Measurements from ENCODE around the gene KIF2C. TPM values are rescaled to one million over a fixed set of nuclear protein-coding genes. Genes with fewer than 3 reads are reported as not detected.

The KIF2C gene
- total RNA-seq, 1 donor from 2014 or later, result 74.9 TPM

DNA sequence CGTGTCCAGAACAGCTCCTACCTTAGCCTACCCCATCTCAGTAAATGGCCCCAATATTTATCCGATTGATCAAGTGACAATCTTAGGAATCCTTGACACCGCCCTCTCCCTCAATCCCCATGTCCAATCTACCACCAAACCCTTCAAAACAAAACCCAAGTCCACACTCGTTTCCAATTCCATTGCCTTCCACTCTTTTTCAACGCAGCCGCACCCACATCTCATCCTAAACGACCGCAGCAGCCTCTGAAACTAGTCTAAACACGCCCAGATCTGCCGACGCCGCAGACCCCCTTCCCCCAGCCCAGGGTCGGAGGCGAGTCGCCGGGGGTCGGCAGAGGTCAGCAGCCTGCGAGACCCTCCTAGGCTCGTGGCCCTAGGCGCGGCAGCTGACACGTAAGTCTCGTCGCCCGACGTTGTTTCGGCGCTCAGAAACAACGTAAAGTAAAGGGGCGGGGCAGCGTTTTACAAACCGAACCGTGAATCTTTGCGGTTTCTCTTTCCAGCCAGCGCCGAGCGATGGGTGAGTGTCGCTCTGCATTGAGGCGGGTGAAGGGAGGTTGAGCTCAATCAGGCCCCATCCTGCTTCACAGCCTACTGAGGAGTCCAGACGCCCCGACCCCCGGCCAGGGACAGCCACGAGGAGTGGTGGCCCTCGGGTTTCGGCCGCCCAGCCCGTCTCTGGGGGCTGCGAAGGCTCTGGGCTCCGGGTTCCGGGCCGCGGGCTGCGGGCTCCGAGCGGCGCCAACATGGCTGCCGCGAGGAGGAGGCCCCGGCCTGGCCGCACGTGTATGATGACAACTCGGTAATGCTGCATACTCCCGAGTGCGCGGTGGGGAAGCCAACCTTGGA is 35.7 kb downstream of the KIF2C start, which contains the start of gene RPS8:
Gene RPS8 (plus strand): TSS at position 463 of the 852 bp plus-strand sequence. CDS start 57 bp downstream, at position 520.
- intact Hi-C loops (cut with micrococcal nuclease), result loop anchor here (1.0 to 5.0 kb wide), 10 partner anchors 11 to 716 kb away; partner anchors contain the start of genes ARMH1, EIF2B3, KIF2C and PLK3

DNA sequence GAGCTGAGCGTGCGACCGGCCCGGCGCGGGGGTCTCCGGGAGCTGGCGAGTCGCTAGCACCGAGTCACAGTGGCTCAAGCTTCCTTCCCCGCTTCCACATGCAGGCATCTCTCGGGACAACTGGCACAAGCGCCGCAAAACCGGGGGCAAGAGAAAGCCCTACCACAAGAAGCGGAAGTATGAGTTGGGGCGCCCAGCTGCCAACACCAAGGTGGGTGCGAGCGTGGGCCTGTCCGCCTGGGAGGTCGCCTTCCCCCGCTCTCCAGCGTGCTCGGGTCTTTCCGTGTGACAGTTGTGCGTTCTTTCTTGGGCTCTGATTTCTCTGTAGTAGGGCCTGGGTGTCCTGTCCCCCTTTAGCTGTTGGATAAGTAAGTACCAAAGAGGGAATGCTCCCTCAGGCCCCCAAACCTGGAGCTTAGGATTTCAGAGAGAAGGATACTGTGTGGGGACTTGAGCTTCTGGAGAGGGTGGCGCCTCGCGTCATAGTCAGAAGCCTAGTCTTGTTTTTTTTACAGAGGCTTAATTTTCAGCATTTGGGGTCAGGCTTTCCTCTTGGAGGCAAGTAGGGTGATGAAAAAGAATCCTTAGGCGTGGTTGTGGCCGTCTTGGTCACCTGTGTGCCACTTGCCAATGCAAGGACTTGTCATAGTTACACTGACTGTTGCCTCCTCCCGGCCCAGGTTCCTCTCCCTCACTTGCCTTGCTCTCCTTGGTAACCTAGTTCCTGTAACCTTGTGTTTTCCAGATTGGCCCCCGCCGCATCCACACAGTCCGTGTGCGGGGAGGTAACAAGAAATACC is 36.5 kb downstream of the KIF2C start:
- intact Hi-C loops (cut with micrococcal nuclease), result loop anchor here (1.0 to 5.0 kb wide), 10 partner anchors 10 to 715 kb away; partner anchors contain the start of genes ARMH1, EIF2B3, KIF2C and PLK3

DNA sequence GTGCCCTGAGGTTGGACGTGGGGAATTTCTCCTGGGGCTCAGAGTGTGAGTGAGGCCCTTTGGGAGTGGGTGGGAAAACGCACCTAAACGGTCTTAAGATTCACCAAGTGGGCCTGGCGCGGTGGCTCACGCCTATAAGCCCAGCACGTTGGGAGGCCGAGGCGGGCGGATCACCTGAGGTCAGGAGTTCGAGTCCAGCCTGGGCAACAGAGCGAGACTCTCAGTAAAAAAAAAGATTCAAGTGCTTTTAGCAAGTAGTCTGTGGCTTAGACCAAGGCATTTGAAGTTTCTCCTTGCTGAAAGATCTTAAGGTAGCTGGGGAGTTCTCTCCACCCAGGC is 37.1 kb downstream of the KIF2C start:
- intact Hi-C loops (cut with micrococcal nuclease), result loop anchor here (5.0 kb wide), 1 partner anchor 144 kb away; no protein-coding TSS in a partner anchor

DNA sequence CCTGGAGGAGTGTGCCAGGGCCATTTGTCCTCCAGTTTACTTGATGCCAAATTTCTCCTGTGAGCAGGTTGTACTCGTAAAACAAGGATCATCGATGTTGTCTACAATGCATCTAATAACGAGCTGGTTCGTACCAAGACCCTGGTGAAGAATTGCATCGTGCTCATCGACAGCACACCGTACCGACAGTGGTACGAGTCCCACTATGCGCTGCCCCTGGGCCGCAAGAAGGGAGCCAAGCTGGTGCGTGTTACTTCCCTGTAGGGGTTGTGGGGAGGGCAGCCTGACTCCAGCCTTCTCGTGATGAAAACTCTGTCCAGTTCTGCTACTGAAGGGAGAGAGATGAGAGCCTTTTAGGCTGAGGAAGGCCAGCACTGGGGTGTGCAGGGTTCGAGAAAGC is 37.9 kb downstream of the KIF2C start:
- intact Hi-C loops (cut with micrococcal nuclease), result loop anchor here (5.0 kb wide), 1 partner anchor 145 kb away; no protein-coding TSS in a partner anchor

DNA sequence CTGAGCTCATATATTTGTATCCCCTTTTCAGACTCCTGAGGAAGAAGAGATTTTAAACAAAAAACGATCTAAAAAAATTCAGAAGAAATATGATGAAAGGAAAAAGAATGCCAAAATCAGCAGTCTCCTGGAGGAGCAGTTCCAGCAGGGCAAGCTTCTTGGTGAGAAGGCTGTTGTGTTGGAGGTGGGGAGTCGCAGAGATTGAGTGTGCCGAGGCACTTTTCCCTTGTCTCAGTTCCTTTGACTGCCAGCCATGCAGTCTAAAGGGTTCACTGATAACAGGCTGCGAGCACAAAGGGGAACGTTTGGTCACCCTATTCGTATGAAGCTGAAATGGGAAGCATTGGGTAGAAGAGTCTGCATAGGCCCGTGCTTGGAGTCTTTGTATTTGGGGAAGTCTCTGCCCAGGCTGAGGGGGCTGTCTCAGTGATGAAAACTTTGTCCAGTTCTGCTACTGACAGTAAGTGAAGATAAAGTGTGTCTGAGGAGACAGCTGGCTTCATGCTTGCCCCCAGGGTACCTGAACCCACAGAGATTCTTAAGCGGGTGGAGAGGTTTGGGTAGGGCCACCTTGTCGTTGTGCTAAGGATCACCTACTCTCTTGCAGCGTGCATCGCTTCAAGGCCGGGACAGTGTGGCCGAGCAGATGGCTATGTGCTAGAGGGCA is 38.5 kb downstream of the KIF2C start:
- intact Hi-C loops (cut with micrococcal nuclease), result loop anchor here (5.0 kb wide), 1 partner anchor 146 kb away; no protein-coding TSS in a partner anchor

DNA sequence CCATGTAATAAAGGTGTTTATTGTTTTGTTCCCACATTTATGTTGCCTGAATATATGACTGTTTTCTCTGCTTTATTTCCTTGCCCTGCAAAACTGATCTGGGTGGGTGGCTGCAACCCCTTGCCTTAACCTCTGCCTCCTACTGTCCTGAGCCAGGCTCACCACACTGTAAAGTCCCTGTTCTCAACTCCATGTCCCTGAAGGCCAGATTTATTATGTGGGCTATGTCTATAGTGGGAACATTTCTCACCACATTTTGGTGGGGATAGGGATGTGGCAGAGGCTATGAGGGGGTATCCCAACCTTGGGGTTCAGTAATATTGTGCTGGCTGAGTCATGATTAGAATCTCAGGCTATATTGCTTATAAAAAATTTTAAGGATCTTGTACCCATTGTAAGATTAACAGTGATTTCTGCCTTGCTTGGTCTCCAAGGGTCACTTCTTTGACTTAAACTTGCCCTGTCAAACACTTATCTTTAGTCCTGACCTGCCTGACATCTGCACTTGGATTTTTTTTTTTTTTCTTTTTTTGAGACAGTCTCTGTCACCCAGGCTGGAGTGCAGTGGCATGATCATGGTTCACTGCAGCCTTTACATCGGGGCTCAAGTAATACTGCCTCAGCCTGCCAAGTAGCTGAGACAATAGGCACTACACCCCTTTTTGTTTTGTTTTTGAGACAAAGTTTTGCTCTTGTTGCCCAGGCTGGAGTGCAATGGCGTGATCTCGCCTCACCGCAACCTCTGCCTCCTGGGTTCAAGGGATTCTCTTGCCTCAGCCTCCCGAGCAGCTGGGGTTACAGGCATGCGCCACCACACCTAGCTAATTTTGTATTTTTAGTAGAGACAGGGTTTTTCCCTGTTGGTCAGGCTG is 39.3 kb downstream of the KIF2C start:
- intact Hi-C loops (cut with micrococcal nuclease), result loop anchor here (5.0 kb wide), 1 partner anchor 147 kb away; no protein-coding TSS in a partner anchor

DNA sequence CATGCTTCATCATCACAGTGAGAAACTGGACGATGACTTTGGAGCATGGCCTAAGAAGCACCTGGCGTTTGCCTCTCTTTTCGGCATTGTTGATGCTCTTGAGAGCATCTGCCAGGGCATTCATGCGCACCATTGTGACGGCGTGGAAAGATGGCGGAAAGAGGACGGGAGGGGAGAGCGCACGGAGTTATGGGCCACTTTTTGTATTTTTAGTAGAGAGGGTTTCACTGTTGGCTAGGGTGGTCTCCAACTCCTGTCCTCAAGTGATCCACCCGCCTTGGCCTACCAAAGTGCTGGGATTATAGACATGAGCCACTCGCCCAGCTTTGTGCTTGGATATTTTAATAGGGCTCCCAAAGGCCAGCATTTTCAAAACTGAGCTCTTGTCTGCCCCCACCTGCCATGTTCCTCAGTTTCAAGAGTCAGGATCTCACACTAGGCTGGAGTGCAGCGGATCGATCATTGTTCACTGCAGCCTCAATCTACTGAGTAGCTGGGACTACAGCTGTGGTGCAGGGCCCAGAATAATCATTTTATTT is 41.0 kb downstream of the KIF2C start:
- intact Hi-C loops (cut with micrococcal nuclease), result no loop called here

DNA sequence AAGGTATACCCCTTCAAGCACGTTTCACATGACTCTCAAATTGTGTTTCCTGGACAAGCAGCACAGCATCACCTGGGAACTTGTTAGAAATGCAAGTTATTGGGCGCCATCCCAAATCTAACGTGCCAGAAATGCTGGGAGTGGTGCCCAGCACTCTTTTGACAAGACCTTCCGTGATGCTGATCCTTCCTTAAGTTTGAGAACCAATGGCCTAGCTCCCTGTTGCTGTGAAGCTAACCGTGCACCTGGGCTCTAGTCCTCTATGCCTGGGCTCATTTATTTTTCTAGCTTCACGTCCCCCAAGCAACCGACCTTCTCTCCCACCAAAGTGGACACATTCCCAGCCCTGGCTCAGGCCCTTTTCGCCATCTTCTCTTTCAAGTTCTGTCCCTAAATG is 44.1 kb downstream of the KIF2C start:
- intact Hi-C loops (cut with micrococcal nuclease), result no loop called here

DNA sequence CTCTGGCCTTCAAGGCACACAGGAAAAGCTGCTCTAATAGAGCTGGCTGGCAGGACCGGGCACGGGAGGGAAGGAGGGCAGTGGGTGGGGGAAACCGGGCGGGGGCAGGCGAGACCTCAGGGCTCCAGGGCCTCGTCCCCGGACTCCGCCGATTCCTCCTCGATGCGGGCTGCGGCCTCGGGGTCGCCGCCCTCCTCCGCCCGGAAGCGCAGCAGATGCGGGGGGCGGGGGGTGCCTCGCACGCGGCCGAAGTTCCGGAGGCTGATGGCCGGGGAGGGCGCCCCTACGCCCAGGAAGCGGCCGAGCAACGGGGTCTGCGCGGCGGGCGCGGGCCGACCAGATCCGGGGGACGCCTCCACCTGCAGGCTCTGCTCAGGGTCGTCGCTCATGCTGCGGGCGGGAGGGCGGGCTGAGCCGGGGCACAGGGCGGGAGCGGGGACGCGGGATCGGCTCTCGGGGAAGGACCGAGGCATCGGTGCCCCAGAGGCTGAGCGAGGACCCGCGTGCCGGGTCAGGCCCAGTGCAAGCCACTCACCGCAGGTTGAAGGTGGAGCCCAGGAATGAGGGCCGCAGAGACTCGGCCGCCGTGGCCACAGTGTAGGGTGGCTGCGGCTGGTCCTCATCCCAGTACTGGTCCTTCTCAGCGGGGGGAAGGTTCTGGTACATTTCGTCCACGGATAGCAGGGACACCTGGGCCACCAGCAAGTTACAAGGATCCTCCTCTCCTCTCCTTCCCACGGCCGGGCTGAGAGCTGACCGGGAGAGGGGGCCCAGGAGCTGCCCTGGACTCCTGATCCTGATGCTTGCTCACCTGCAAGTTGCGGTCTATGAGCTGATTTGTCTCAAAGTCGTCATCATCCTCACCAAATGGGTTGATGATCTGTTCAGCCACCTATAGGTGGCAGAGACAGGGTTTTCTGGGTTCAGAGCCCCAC is 44.7 kb downstream of the KIF2C start:
- intact Hi-C loops (cut with micrococcal nuclease), result no loop called here

DNA sequence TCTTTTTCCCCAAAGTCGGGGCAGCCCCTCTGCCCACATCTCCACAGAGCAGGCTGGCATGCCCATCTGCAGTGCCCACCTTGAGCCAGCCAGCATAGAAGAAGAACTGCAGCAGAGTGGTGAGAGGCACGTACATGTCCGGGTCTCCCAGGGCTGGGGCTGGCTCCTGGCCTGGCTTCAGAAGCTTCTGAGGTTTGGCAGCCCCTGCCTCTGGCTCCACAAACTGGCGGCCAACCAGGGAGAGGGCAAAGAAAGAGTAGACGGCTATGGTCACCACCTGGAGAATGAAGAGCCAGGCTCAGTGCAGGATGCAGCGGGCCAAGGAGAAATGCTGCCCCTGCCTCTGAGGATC is 45.4 kb downstream of the KIF2C start:
- intact Hi-C loops (cut with micrococcal nuclease), result no loop called here

DNA sequence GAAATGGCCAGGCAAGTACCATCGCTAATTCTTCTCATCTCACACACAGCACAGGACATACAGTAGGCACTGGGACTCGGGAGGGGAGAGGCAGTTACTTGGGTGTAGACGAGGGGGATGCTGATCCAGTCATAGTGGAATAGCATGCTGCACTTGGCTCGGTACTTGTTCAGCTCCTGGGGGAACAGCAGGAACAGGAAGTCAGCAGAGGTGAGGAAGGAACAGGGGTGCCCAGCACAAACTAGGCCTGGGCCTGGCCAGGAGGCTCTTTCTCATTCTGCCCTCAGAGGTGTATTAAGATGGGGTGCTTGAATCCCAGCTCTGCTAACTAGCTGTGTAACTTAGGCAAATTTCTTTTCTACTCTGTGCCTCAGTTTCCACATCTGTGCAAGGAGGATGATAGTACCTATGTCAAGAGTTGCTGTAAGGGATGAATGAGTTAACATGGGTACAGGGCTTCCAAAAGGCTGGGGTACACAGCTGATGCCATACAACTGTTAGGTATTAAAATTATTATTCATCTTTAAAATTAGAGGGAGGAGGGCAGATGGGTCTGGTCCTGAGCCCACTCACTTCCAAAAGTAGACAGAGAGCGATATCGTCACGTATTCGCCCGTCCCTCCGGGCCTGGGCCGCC is 46.0 kb downstream of the KIF2C start:
- intact Hi-C loops (cut with micrococcal nuclease), result loop anchor here (1.0 to 2.0 kb wide), 4 partner anchors 10 to 225 kb away; partner anchors contain the start of genes HECTD3, RNU5D-1 and RPS8

DNA sequence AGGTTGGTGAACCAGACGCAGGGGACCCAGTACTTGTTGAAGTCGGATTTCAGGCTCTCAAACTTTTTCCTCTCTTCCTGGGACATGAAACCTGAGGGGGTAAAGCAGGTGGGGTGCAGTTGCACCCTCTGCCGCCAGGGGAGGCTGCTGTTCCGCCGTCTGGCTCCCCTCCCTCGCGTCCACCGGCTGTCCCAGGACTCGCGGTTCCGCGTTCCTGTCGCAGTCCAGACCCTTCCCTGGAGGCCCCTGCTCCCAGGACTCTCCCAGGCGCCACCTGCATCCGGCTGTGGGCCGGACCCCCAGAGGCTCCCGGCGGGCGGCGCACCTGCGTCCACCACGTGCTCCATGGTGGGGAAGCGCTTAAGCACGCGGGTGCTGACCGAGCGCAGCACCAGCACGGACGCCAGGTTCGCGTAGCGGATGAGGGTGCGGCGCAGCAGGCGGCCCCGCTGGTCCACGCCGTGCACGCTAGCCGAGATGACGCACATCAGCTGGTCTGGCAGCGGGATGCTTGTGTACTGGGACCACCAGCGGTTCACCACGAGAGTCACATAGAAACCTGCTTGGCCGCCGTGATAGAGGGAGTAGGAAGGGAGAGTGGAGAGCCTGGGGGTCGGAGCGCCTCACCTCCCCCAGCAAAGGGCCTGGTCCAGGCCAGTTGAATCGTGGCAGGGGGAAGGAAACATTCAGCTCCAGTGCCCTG is 46.7 kb downstream of the KIF2C start:
- intact Hi-C loops (cut with micrococcal nuclease), result loop anchor here (1.0 to 2.0 kb wide), 4 partner anchors 11 to 225 kb away; partner anchors contain the start of genes HECTD3, RNU5D-1 and RPS8

DNA sequence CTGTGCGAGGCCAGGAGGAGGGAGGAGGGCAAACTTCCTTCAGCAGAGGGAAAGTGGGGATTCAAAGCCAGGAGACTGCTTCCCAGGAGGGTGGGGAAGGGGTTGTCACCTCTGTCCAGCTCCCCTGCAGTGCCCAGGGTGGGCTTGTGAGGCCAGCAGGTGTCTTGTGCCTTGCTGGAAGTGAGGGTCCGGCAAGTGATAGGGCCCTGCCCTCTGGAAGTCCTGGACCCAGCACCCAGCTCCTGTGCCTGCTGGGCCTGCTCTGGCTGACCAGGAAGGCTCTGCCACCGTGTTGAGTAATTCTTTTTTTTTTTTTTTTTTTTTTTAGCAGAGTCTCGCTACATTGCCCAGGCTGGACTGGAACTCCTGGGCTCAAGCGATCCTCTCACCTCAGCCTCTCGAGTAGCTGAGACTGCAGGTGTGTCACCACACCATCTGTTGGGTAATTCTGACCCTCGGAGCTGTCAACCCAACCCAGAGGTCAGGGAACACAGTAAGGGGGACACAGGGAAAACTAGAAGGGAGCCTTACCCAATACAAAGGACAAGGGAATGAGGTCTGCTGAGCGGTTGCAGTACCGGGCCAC is 47.3 kb downstream of the KIF2C start:
- intact Hi-C loops (cut with micrococcal nuclease), result loop anchor here (1.0 to 2.0 kb wide), 4 partner anchors 12 to 224 kb away; partner anchors contain the start of genes HECTD3, RNU5D-1 and RPS8

DNA sequence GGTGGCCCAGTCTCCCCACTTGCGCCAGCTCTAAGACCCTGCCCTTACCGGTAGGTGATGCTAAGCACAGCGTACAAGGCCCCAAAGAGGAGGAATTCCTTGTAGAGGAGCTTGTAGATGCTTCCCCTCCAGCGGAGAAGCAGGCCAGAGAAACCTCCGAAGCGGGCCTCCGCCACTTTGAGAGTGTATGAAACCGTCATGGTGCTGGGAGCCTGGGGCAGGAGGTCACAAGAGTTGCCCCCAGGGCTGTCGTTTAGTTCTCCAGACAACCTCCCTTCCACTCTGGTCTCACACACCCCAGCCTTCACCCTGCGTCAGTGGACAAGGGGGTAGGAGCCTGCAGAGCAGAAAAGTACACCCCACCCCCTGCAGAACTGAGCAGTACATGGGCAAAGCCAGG is 47.9 kb downstream of the KIF2C start:
- intact Hi-C loops (cut with micrococcal nuclease), result loop anchor here (2.0 kb wide), 2 partner anchors 57 to 223 kb away; partner anchors contain the start of genes HECTD3 and RNU5D-1

DNA sequence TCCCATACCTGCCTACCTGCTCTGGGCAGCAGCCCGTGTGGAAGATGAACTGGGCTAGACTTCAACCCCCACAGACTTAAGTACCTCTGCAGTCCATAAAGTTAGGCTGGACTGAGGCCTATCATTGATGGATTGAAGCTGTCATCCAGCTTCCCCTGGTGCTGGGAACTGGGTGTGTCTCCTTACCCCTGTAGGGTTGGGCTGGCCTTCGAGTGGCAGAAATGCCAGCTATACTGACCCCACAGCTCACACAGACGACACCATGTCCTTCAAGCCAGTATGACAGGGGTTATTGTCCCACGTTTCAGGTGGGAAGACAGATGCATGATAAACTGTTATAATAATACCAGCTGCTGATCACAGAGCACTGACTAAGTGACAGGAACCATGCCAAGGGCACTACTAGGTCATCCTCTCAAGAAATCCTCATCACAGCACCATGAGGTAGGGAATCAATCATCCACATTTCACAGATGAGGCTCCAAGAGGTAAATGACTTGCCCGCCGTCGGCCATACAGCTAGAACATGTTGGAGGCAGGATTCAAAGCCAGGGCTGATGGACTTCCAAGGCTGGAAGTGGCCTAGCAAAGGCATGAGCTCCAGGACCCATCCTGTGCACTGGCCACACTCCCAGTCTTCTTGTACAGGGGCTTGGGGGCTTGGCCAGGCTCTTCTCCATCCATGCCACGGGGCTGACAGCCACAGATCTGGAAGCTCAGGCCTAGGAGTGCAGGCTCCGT is 48.7 kb downstream of the KIF2C start, which contains the start of gene BEST4:
Gene BEST4 (minus strand): TSS at position 51 of the 741 bp plus-strand sequence. CDS start 465 bp downstream, outside the sequence.
- intact Hi-C loops (cut with micrococcal nuclease), result no loop called here

Measured in T-helper 1 cell treated with Interleukin-12 subunit alpha and Interleukin-12 subunit beta and Interleukin-4 antibody, amounts not matched to agents 30 ng/mL and 1 ng/mL, for 36 hours (primary cell).